Central memory CD4-positive, alpha-beta T cell (primary cell): ENCODE results near the gene FSTL4.

Experiments used
- DNase-seq: peaks from one replicate; pipeline ENCODE4 v3.0.0; 2022

The FSTL4 gene

DNA sequence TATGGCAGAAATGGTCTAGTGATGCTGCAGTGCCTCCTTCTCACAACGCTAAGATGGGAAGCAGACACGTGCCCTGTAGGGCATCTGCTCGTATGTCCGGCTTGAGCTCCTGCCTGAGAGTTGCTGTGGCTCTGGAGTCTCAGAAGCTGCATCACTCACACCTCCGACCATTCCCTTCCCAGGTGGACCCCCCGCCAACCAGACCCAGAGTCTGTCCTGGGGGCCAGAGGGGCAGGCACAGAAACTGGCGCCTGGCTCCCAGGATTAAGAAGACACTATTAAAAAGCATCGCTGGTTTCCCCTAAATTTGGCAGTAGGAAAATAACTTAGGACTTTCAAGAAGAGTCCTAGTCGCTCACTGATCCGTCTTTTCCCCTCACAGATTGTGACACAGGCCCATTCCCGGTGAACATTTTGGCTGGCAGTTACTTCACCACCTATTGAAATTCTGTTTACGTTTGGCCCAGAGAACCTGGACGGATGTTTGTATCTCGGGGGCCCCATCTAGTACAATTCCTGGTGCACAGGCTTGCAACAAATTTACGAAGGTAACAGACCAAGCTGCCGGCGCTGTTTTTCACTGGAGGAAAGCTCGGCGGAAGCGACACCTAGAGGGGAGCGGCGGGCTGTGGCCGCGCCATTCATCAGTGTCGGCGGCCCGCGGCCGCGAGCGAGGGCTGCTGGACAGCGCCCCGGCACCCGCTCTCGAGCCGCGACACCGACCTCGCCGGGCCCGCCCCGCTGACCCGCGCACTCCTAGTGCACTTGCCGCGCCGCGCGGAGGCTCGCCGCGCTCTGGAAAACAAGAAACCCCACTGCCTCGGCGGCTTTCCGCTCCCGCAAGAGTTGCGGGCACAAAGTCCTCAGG, 1.6 kb downstream of the FSTL4 start:
- no peak for DNase-seq

- no peak for DNase-seq
These were observed 4.9 kb downstream of the FSTL4 start for GRCh38 chr5:133607451-133607850.

DNA sequence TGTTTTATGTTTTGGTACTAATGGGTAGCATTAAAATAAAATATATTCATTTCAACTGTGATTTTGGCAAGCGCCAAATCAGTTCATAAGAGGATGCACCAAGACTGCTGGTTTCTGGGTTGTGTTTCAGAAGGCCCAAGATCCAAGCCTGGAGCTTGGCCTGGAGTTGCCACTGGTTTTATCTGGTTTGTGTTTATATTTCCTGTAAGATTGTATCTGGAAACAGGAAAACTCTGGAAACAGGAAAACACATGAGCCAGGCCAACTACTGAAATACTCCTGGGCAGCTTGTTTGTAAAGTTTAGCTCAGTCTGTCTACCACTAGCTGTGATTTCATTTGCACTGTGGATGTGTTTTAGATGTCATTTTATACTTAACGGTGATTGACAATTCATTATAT, 5.5 kb downstream of the FSTL4 start:
- no peak for DNase-seq

DNA sequence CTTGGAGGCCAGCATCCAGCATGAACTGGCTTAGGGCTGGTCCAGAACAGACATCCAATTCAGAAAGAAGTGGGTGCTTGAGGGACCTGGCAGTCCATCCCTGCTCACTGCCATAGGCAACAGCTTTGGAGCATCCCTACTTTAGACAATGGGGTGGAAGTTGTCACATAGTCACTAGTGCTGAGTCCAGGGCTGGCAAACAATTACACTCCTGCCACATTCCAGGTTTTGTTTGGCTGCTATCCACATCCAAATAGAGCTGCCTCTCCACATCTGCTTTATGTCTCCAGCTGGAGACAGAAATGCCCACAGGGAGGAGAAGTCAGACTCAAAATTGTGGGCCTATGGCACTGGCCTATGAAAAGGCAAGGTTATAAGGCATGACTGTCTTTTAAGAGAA, 7.0 kb downstream of the FSTL4 start:
- DNase-seq: no peak

DNA sequence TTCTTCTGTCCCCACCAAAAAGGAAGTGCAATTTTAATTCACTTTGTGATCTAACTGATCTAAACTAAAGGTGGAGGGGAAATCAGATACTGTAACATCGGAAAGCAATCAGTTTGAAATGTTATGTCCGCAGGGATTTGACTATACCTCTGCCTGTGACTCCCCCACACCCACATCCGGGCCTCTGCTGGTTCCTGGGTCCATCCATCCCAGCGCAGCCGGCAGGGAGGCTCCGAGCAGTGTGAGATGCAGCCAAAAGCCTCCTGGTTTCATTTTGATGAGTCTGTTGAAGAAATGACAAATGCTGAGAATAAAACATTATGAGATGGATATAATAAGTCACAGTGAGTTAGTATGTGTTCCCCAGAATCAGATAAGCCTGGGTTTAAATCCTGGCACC, 8.6 kb downstream of the FSTL4 start:
- no peak for DNase-seq

DNA sequence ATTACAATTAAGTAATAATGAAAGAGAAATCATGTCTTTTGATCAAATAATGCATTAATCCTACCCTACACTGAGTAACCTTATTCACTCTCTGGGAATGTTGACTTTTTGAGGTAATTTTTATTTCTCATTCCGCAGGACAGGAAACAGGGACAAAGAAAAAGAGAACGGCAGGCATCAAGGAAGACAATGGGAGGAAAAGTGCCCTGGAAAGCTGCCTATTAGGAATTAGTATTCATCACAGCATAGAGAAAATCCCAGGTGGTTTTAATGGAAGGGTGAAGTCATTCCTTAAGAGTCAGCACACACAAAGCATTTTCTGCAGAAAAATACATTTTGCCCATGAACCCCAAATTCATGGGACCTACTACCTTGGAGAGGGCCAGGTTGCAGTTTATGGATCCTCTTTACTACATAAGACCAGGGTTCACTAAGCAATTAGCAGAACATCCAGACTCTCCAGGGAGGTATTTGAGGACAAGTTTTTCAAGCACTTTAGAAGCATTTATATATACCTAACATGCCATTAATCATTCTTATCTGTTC, 9.4 kb downstream of the FSTL4 start:
- no peak for DNase-seq

- no peak for DNase-seq
These were observed 12.7 kb downstream of the FSTL4 start for GRCh38 chr5:133599600-133599999.

DNA sequence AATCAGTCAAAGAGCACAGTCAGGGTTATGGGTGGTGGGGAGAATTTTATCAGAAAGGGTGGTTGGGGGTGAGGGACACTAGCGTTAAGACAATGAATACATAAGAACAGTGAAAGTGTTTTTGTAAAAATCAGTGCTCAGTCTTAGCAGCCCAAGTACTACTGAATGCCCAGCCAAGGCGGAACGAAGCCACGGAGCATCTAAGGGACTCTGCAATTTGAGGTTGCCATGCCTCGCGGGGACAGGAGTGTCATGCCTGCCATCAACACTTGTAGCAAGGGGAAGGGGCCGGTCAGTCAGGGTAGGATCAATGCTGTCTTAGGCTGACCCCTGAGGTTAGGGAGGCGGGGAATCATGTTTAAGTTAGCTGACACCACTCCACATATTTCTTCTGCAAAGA, 13.3 kb downstream of the FSTL4 start:
- DNase-seq: no peak

DNA sequence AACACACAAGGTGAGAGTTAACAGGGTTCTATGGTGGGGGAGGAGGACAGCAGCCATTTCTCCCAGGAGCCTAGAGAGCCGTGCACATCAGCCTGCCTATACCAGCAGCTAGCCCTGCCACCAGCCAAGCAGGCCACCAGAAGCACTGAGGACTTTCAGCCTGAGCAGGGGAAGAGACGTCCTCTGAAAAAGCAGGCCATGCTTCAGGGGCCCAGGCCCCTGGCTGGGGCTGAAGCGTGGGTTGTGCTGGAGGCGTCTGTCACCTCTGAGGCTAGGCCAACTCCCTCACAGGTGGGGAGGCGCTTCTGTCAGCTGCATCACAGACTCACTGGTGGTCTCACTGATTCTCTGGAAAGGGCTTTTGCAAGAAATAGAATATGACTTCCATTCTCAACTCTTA, 16.3 kb downstream of the FSTL4 start:
- DNase-seq: no peak

DNA sequence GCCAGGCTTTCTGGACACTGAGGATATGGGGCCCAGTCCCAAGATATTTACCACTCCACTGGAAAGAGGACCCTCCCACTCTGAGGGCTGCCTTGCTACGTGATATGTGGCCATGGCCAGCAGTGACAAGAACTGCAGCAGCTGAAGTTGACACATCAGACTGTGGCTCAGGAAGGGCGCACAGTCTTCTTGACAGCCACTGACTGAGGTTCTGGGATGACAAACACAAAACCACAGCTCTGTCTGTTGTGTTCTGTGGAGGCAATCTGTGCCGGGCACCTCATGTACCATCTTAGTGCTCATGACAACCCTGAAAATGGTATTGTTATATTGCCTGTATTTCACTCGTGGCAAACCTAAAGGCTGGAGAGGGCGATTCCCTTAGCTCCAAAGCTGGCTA, 16.9 kb downstream of the FSTL4 start:
- no peak for DNase-seq

DNA sequence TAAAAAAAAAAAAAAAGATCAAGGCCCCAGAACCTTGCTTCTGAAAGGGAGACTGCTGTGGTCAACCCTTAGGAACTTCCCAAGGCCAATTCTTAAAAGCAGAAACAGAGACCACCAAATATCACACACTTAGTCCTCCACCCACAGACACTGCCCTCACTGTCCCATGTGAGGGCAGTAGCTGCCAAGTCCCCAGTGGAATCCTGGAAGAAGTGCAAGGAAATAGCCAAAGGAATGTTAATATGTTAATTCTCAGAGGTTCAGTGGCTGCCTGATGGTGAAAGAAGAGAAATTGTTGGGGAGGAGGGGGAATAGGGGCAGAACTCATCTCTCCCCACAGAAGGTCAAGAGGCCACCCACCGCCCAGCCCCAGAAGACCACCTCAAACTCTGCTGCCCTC, 23.1 kb downstream of the FSTL4 start:
- no peak for DNase-seq

DNA sequence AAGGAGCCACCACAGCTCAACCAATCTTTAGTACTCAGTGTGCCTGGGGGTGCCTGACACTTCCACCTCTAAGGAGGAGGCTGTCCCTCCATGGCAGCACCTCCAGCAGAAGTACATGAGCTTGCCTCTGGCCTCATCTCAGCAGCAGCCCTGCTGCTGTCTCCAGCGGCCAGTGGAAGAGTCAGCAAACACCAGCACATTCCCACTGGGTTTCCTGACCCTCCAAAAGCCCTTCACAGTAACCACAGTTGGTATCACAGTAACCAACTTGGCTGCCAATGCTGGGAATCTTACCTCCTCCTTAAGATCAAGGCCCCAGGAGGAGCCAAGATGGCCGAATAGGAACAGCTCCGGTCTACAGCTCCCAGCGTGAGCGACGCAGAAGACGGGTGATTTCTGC, 29.4 kb downstream of the FSTL4 start:
- DNase-seq: no peak

GRCh38 chr5:133581918-133582317, 30.4 kb downstream of the FSTL4 start:
- DNase-seq: no peak

GRCh38 chr5:133581348-133581747, 31.0 kb downstream of the FSTL4 start:
- DNase-seq: no peak

- DNase-seq: no peak
These were observed 31.7 kb downstream of the FSTL4 start for GRCh38 chr5:133580618-133581017.

DNA sequence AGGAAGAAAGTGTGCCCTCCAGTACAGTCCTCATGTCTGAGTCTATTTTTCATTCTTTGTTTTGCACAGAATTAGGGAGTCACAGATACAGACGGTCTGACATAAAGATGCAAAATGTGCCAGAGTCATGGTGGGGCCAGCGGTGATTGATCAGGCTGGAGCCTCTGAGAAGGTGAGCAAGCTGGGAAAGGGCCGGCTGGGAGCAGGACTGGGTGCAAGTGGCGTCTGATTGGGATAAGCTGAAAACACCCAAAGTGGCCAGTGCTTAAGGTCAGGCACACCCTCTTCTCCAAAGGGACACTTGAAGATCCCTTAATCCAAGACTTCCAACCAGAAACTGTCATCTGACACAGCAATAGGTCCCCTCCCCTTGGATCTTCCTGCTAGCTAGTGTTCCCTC, 32.6 kb downstream of the FSTL4 start:
- no peak for DNase-seq

DNA sequence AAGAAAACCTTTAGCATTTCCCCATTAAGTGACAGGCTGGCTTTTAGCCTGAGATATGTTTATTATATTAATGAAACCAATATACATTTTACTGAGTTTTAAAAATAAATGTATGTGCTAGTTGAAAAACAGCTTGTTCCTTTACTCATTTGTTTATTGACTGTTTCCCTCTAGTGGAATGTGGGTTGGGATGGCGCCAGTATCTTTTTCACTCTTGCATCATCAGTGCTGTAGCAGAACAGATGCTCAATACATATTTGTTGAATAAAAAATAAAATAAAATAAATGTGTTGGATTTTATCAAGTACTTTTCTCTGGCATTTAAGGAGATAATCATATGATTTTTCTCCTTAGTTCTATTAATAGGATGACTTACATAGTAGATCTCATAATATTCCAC, 43.0 kb downstream of the FSTL4 start:
- DNase-seq: no peak

DNA sequence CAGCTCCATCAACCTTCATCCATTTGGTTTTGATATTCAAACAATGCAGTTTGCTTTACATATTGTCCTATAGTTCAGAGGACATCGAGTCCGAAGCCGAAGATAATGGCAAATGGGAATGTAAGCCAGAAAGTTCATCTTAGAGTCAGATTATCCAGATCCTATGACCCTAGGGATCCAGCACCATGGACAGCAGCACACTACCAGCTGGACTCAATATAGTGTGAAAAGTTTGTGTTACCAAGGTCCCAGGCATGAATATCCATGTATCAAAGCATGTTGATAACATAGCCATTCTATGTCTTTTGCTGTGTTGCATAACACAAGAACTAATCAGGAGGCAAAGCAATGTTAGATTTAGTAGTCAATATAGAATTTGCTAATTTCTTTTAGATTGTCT, 46.3 kb downstream of the FSTL4 start:
- DNase-seq: no peak

GRCh38 chr5:133564921-133565565, 47.3 kb downstream of the FSTL4 start:
- no peak for DNase-seq

DNA sequence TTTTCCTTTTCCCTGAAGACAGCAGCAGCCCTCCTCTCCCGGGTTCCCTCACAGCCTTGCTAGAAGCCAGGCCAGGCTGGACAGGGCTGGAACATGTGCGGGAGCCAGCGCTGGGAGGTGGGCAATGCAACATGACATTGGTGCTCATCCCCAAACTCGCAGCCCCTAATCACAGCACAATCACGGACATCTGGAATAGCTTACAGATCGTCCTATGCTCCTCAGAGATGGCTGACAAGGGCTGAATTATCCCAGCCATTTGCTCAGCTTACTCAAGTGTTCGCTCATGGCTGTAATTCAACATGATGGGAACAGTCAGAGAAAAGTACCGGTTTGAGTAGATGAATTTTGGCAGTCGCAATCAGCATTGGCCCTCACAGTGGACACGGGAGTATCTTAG, 49.8 kb downstream of the FSTL4 start:
- DNase-seq: no peak

GRCh38 chr5:133559960-133560359, 52.4 kb downstream of the FSTL4 start:
- no peak for DNase-seq

- DNase-seq: no peak
These were observed 55.8 kb downstream of the FSTL4 start for GRCh38 chr5:133556551-133556950.

DNA sequence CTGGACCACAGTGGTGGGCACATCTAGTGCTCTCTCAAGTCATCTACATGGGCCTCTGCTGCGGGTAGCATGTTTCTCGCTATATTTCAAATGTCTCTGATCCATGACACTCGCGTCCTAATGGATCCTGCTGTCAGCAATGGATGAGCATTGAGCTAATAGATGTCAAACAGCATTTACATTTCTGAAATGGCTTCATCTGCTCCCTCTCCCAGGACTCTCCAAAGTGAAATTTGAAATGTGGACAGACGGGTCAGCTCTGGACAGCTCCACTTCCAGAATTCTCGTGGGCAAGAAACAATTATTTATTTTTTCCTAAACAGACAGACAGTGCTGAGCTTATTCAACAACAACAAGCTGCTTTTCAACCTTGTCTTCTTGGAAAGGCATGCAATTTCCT, 58.1 kb downstream of the FSTL4 start:
- DNase-seq: no peak

DNA sequence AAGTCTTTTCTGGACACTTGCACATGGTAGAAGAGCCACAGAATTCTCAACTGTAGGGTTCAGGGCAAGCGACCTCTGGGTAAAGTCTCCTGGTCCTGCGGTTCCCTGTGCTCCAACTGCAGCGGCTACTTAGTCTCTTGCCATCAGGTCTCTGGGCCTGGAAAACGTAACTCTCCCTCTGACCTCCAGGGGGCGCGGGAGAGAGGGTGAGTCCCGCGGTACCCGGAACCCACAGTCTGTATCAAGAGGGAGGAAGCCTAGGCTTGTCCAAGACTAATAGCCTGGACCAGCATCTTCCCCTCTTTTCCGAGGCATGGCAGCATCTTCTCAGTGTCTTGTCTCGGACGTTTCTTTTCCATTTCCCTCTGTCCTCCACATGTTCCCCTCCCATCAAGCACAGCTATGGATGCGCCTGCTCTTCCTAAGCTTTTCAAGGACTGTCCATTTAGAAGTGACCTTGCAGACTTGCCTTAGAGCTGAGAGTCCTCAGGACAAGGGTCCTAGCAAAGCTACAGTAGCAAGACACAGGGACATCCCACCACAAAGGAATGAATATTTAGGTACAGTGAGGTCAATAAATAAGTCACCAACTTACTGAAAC, 59.3 kb downstream of the FSTL4 start:
- DNase-seq: peak; percentile 19
